C4-2B (cell line): Measurements from ENCODE around the gene UBE2B.
"Not testable (repeated sequence)": the region's sequence is repeated elsewhere in the genome, so short reads cannot be mapped to it uniquely, and the experiment has no call there.

Source experiments
- CTCF ChIP-seq: fragments of 450-650 bp; conservative IDR thresholded peaks from 2 replicates; pipeline ENCODE4 v1.5.1; 2017; ENCODE audit warnings: mild to moderate bottlenecking
- ZFX ChIP-seq: fragments of 450-650 bp; IDR thresholded peaks from 2 replicates; pipeline ENCODE4 v1.6.1; 2017

- not testable (repeated sequence) for TF ChIP-seq CTCF, ZFX
Observed at GRCh38 chr5:134373633-134374032, 2.3 kb downstream of the UBE2B start.
